IPS-18a (cell line): Measurements from ENCODE around the gene DYRK1B.

Experiments
- H3K27ac ChIP-seq: one replicate; pipeline ENCODE4 v1.5.1; 2013; ENCODE audit warnings: low read length
- H3K27me3 ChIP-seq: one replicate; pipeline ENCODE4 v1.6.1; 2013; ENCODE audit warnings: mild to moderate bottlenecking, low read length; ENCODE audit not compliant: control insufficient read depth, insufficient read depth
- H3K36me3 ChIP-seq: one replicate; pipeline ENCODE4 v1.6.1; 2013; ENCODE audit warnings: low read depth, low read length; ENCODE audit not compliant: control insufficient read depth
- H3K4me1 ChIP-seq: one replicate; pipeline ENCODE4 v1.6.1; 2013; ENCODE audit warnings: low read depth, low read length; ENCODE audit not compliant: control insufficient read depth
- H3K4me3 ChIP-seq: one replicate; pipeline ENCODE4 v1.5.1; 2013; ENCODE audit warnings: low read length
- H3K9ac ChIP-seq: one replicate; pipeline ENCODE4 v1.6.1; 2013; ENCODE audit warnings: mild to moderate bottlenecking, low read length, moderate library complexity
- H3K9me3 ChIP-seq: one replicate; pipeline ENCODE4 v1.6.1; 2013; ENCODE audit warnings: low read depth, low read length; ENCODE audit not compliant: control insufficient read depth

The DYRK1B gene

GRCh38 chr19:39873385-39873784, 39.4 kb upstream of the DYRK1B start:
- Histone ChIP-seq H3K9ac (no peak overlapping the region), H3K4me3 (no peak overlapping the region), H3K27ac (no peak overlapping the region), H3K27me3 (no peaks in the 10 kb centered on the region), H3K36me3 (no peaks in the 10 kb centered on the region), H3K4me1 (peaks cover 6% of the 10 kb centered on the region), H3K9me3 (no peaks in the 10 kb centered on the region)

GRCh38 chr19:39871886-39872866, 38.2 kb upstream of the DYRK1B start:
- Histone ChIP-seq H3K4me3 (no peak overlapping the region), H3K4me1 (peaks cover 6% of the 10 kb centered on the region), H3K27ac (no peak overlapping the region), H3K9ac (no peak overlapping the region), H3K27me3 (no peaks in the 10 kb centered on the region), H3K9me3 (no peaks in the 10 kb centered on the region), H3K36me3 (no peaks in the 10 kb centered on the region)

- H3K9me3 ChIP-seq, result no peaks in the 10 kb centered on the region
- no peaks in the 10 kb centered on the region for H3K36me3 ChIP-seq
- no peak overlapping the region for H3K4me3 ChIP-seq
- no peaks in the 10 kb centered on the region for H3K27me3 ChIP-seq
- H3K9ac ChIP-seq, result no peak overlapping the region
- peaks cover 6% of the 10 kb centered on the region for H3K4me1 ChIP-seq
- H3K27ac ChIP-seq, result no peak overlapping the region
These were observed 37.4 kb upstream of the DYRK1B start for GRCh38 chr19:39871362-39871761.

GRCh38 chr19:39870171-39870971, 36.4 kb upstream of the DYRK1B start:
- Histone ChIP-seq H3K36me3 (no peaks in the 10 kb centered on the region), H3K4me3 (no peak overlapping the region), H3K27ac (no peak overlapping the region), H3K9me3 (no peaks in the 10 kb centered on the region), H3K9ac (no peak overlapping the region), H3K27me3 (no peaks in the 10 kb centered on the region), H3K4me1 (peaks cover 6% of the 10 kb centered on the region)

- Histone ChIP-seq H3K9ac (no peak overlapping the region), H3K27me3 (no peaks in the 10 kb centered on the region), H3K27ac (no peak overlapping the region), H3K36me3 (no peaks in the 10 kb centered on the region), H3K4me3 (no peak overlapping the region), H3K9me3 (no peaks in the 10 kb centered on the region), H3K4me1 (peaks cover 6% of the 10 kb centered on the region)
These were observed 34.0 kb upstream of the DYRK1B start for GRCh38 chr19:39867952-39868351.

- Histone ChIP-seq H3K27me3 (no peaks in the 10 kb centered on the region), H3K9ac (no peak overlapping the region), H3K36me3 (no peaks in the 10 kb centered on the region), H3K4me3 (no peak overlapping the region), H3K27ac (no peak overlapping the region), H3K9me3 (no peaks in the 10 kb centered on the region), H3K4me1 (peaks cover 6% of the 10 kb centered on the region)
These were observed 33.2 kb upstream of the DYRK1B start for GRCh38 chr19:39867133-39867532.

- Histone ChIP-seq H3K36me3 (no peaks in the 10 kb centered on the region), H3K27me3 (no peaks in the 10 kb centered on the region), H3K27ac (no peak overlapping the region), H3K4me3 (no peak overlapping the region), H3K9me3 (no peaks in the 10 kb centered on the region), H3K9ac (no peak overlapping the region), H3K4me1 (peaks cover 6% of the 10 kb centered on the region)
These were observed 32.0 kb upstream of the DYRK1B start for GRCh38 chr19:39865953-39866352.

GRCh38 chr19:39865186-39865585, 31.2 kb upstream of the DYRK1B start:
- H3K4me3 ChIP-seq, result no peak overlapping the region
- no peaks in the 10 kb centered on the region for H3K36me3 ChIP-seq
- peaks cover 3% of the 10 kb centered on the region for H3K4me1 ChIP-seq
- no peak overlapping the region for H3K9ac ChIP-seq
- H3K9me3 ChIP-seq, result no peaks in the 10 kb centered on the region
- H3K27ac ChIP-seq, result no peak overlapping the region
- no peaks in the 10 kb centered on the region for H3K27me3 ChIP-seq

- Histone ChIP-seq H3K4me1 (no peaks in the 10 kb centered on the region), H3K9me3 (no peaks in the 10 kb centered on the region), H3K9ac (no peak overlapping the region), H3K36me3 (no peaks in the 10 kb centered on the region), H3K27me3 (no peaks in the 10 kb centered on the region), H3K4me3 (no peak overlapping the region), H3K27ac (no peak overlapping the region)
These were observed 30.2 kb upstream of the DYRK1B start for GRCh38 chr19:39864118-39864517.

GRCh38 chr19:39858541-39858940, 24.6 kb upstream of the DYRK1B start:
- Histone ChIP-seq H3K9ac (no peak overlapping the region), H3K9me3 (no peaks in the 10 kb centered on the region), H3K27me3 (no peaks in the 10 kb centered on the region), H3K4me1 (no peaks in the 10 kb centered on the region), H3K27ac (no peak overlapping the region), H3K36me3 (no peaks in the 10 kb centered on the region), H3K4me3 (no peak overlapping the region)

GRCh38 chr19:39852882-39853281, 18.9 kb upstream of the DYRK1B start:
- Histone ChIP-seq H3K4me3 (no peak overlapping the region), H3K9me3 (no peaks in the 10 kb centered on the region), H3K36me3 (no peaks in the 10 kb centered on the region), H3K27me3 (no peaks in the 10 kb centered on the region), H3K9ac (no peak overlapping the region), H3K4me1 (no peaks in the 10 kb centered on the region), H3K27ac (no peak overlapping the region)
